ENCODE data around the gene MED29.

MED29 gene

DNA sequence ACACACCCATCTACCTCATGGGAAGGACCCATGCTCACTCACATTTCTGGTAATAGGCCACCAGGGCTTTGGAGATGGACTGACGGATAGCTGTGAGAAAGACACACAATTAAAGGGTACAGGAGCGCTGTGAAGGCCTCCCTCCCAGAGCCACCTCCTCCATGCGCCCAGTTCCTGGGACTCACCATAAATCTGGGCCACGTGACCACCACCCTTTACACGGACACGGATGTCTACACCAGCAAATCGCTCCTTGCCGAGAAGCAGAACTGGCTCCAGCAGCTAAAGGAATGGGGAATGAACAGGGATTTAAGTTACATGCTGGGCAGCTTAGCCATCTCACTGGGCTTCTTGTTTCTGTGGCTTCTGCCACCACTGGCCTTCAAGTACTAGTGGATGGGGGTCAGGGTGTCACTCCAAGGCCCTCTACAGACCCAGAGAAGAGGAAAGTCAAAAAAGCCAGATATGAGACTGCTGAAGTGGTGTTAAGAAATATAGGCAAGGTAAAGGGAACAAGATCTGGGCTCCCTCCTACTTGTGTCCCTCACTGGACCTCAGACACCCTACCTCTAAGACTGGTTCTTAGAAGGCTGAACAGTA lies 42.4 kb downstream of the MED29 start:
- no peaks in the 10 kb centered on the region for H3K27me3 ChIP-seq (ENCODE audit: control insufficient read depth, insufficient read depth, low read length)
- H3K79me2 ChIP-seq: peaks cover 22% of the 10 kb centered on the region
- H3K4me1 ChIP-seq: peaks cover 8% of the 10 kb centered on the region
- no peaks in the 10 kb centered on the region for H3K9me3 ChIP-seq (ENCODE audit: control insufficient read depth, low read length)
- no peak overlapping the region for H3K9ac ChIP-seq
- no peaks in the 10 kb centered on the region for H3K36me3 ChIP-seq (ENCODE audit: control insufficient read depth, insufficient read depth, low read length)
- no peak overlapping the region for H3K4me3 ChIP-seq (ENCODE audit: low read depth, low read length)
- H3K4me2 ChIP-seq (ENCODE audit: low read length): no peak overlapping the region
- no peak overlapping the region for H3K27ac ChIP-seq
- TF ChIP-seq, protein P1, sequence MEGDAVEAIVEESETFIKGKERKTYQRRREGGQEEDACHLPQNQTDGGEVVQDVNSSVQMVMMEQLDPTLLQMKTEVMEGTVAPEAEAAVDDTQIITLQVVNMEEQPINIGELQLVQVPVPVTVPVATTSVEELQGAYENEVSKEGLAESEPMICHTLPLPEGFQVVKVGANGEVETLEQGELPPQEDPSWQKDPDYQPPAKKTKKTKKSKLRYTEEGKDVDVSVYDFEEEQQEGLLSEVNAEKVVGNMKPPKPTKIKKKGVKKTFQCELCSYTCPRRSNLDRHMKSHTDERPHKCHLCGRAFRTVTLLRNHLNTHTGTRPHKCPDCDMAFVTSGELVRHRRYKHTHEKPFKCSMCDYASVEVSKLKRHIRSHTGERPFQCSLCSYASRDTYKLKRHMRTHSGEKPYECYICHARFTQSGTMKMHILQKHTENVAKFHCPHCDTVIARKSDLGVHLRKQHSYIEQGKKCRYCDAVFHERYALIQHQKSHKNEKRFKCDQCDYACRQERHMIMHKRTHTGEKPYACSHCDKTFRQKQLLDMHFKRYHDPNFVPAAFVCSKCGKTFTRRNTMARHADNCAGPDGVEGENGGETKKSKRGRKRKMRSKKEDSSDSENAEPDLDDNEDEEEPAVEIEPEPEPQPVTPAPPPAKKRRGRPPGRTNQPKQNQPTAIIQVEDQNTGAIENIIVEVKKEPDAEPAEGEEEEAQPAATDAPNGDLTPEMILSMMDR (IDR thresholded peaks at IDR 0.05): no peak
- no peak overlapping the region for H2AFZ ChIP-seq

DNA sequence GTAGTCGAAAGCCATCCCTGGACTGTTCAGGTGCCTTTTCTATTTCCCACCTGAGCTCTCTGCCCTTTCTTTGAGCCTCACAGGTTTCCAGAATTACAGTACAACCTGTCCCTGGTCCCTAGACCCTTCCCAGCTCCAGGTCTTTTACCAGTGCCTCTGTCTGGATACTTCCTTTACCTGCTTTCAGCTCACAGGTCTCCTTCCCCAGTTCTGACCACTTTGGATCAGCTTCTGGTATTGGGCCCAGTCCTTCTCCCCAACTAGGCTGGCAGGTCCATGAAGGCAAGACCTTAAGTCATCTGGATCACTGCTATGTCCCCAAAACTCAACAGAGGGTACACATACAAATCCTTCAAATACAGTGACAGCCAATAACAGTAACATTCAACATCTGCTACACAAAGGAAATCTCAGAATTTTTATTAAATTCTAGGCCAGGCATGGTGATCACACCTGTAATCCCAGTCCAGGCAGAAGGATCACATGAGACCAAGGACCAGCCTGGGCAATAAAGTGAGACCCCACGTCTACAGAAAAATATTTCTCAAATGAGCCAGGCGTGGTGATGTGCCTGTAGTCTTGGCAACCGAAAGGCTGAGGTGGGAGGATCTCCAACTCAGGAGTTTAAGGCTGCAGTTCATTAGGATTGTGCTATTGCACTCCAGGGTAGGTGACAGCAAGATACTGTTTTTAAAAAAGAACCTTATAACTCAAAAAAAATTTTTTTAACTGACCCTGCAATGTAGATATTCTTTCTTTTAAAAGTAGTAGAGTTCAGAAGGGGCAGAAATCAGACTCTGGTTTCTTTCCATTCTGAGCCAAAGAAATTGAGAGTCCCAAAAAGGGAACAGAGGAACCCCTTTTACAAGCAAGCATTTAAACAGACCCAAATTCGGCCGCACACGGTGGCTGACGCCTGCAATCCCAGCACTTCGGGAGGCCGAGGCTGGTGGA lies 43.2 kb downstream of the MED29 start:
- TF ChIP-seq, protein P1 (IDR thresholded peaks at IDR 0.05): no peak
- Histone ChIP-seq H3K79me2 (peaks cover 22% of the 10 kb centered on the region), H3K27me3 (ENCODE audit: control insufficient read depth, insufficient read depth, low read length) (no peaks in the 10 kb centered on the region), H3K9me3 (ENCODE audit: control insufficient read depth, low read length) (no peaks in the 10 kb centered on the region), H3K4me3 (ENCODE audit: low read depth, low read length) (peak overlapping the region; percentile 100), H3K4me2 (ENCODE audit: low read length) (peak overlapping the region; percentile 97), H3K36me3 (ENCODE audit: control insufficient read depth, insufficient read depth, low read length) (no peaks in the 10 kb centered on the region), H2AFZ (no peak overlapping the region), H3K27ac (peak overlapping the region; percentile 1), H3K9ac (no peak overlapping the region), H3K4me1 (peaks cover 8% of the 10 kb centered on the region)

DNA sequence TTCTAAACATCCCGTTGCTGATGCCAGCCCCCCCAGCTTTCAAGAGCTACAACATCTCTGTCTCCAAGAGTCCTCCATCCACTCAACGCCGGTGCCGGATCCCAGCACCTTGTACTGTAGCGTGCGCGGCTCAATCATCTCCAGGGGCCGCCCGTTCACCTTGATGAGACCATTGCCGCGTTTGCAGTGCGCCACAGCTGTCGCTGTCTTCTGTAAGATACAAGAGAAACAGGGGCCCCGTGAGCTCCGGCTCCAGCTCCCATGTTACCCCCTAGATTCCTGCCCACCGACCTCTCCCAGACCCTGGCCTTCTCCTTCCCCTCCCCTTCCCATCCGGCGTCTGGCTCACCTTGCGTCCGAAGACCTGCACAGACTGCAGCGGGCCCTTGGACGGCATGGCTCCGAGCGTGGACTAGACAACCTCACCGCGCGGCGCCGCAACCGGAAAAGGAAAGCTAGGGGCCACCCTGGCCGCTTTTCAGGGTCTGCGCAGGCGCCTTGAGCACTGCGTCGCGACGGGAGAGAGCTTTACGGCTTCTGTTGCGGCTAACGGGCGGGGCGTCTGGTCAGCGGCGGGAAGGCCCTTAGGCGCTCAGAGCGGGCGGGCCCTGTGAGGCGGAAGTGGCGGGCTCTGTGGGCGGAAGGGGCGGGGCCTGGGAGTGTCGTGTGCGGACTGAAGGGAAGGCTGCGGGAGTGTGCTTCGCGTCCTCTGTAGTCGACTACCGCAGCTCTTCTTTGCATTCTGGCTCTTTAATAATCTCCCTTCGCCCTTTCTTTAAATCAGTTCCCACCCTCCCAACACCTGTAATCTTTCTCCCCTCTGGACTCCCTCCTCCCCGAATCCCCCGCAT lies 44.5 kb downstream of the MED29 start, which contains the start of gene RPS16:
TSS of gene RPS16 (minus strand) at position 451 of the 851 bp plus-strand sequence. CDS start at position 397, 54 bp downstream.
- Histone ChIP-seq H3K36me3 (ENCODE audit: control insufficient read depth, insufficient read depth, low read length) (no peaks in the 10 kb centered on the region), H2AFZ (peak within 1 kb of the TSS; percentile 98), H3K27ac (peak within 1 kb of the TSS; percentile 91), H3K4me1 (peaks cover 8% of the 10 kb centered on the region), H3K9ac (peak within 1 kb of the TSS; percentile 83), H3K9me3 (ENCODE audit: control insufficient read depth, low read length) (no peaks in the 10 kb centered on the region), H3K4me3 (ENCODE audit: low read depth, low read length) (peak within 1 kb of the TSS; percentile 100), H3K27me3 (ENCODE audit: control insufficient read depth, insufficient read depth, low read length) (no peaks in the 10 kb centered on the region), H3K79me2 (peaks cover 22% of the 10 kb centered on the region), H3K4me2 (ENCODE audit: low read length) (peak within 1 kb of the TSS; percentile 99)
- TF ChIP-seq, protein P1 (IDR thresholded peaks at IDR 0.05): no peak

DNA sequence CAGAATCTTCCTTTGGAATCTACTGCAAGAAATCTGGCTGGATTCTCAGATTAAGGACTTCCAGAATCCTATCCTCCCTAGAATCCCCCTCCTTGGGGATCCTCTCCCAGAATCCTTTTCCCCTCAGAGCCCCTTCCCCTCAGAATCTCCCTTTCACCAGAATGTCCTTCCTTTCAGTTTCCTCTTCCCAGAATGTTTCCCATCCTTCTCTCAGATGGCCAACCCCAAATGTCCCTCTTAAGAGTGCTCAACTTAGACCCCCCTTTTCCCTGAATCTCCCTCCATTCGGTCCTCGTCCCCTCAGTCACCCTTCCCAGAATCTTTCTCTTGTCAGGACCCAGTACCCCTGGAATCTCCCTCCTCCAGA lies 45.2 kb downstream of the MED29 start:
- H3K4me1 ChIP-seq: peaks cover 8% of the 10 kb centered on the region

More for the DNA sequence above, 45.2 kb downstream of the MED29 start:
- H2AFZ ChIP-seq: peak overlapping the region; percentile 98
- TF ChIP-seq, protein P1 (IDR thresholded peaks at IDR 0.05): no peak
- peak overlapping the region; percentile 91 for H3K27ac ChIP-seq
- no peaks in the 10 kb centered on the region for H3K9me3 ChIP-seq (ENCODE audit: control insufficient read depth, low read length)
- no peaks in the 10 kb centered on the region for H3K36me3 ChIP-seq (ENCODE audit: control insufficient read depth, insufficient read depth, low read length)
- H3K9ac ChIP-seq: peak overlapping the region; percentile 83
- H3K4me3 ChIP-seq (ENCODE audit: low read depth, low read length): peak overlapping the region; percentile 100
- peaks cover 22% of the 10 kb centered on the region for H3K79me2 ChIP-seq
- peak overlapping the region; percentile 99 for H3K4me2 ChIP-seq (ENCODE audit: low read length)
- H3K27me3 ChIP-seq (ENCODE audit: control insufficient read depth, insufficient read depth, low read length): no peaks in the 10 kb centered on the region
